PC-9 (cell line): Measurements from ENCODE around the gene POU4F3. TPM values are rescaled to one million over a fixed set of nuclear protein-coding genes. Genes with fewer than 3 reads are reported as not detected.

ENCODE experiments used
- BruUV-seq: library from RNA; stranded (reverse); fragments of 400-500 nt; replicated peaks from 2 replicates; lab custom pipeline; 2021; lab: Mats Ljungman, UMichigan
- CTCF ChIA-PET: fragments of 300-600 bp; sonication (Branson Sonifier 250); formaldehyde crosslinking; loops from one replicate; lab custom pipeline; 2022; ENCODE audit warnings: antibody characterized with exemption; lab: Charles Lee
- POLR2A ChIA-PET: fragments of 300-600 bp; sonication (Branson Sonifier 250); formaldehyde crosslinking; loops from one replicate; lab custom pipeline; 2022; ENCODE audit warnings: antibody characterized with exemption; ENCODE audit not compliant: unreplicated experiment; lab: Charles Lee
- DNase-seq, 2 experiments: peaks; one replicate each; pipeline versions ENCODE4 v3.0.0 to v3.0.0-alpha.2; 2015 to 2022; ENCODE audit warnings: mixed read lengths in 1 of 2
- H2AFZ ChIP-seq: fragments of 200-600 bp; sonication (generic); 2 replicates; pipeline ENCODE4 v1.8.1; 2017; ENCODE audit warnings: antibody characterized with exemption
- H3F3A ChIP-seq: fragments of 200-600 bp; sonication (generic); 2 replicates; pipeline ENCODE4 v1.8.1; 2017; ENCODE audit warnings: antibody characterized with exemption, mild to moderate bottlenecking, low read depth; ENCODE audit not compliant: insufficient read depth
- H3K27ac ChIP-seq: fragments of 200-600 bp; sonication (generic); 2 replicates; pipeline ENCODE4 v1.6.1; 2016; ENCODE audit warnings: mixed run types
- H3K27me3 ChIP-seq: fragments of 200-600 bp; sonication (generic); 2 replicates; pipeline ENCODE4 v1.6.1; 2016; ENCODE audit warnings: low read depth, mixed run types; ENCODE audit not compliant: insufficient read depth
- H3K36me3 ChIP-seq: fragments of 200-600 bp; sonication (generic); 2 replicates; pipeline ENCODE4 v1.6.1; 2016; ENCODE audit warnings: low read depth, mixed run types
- H3K4me1 ChIP-seq: fragments of 200-600 bp; sonication (generic); replicated peaks from 2 replicates; pipeline ENCODE4 v1.6.1; 2016; ENCODE audit warnings: mixed run types; ENCODE audit not compliant: insufficient read depth
- H3K4me2 ChIP-seq: fragments of 200-600 bp; sonication (generic); 2 replicates; pipeline ENCODE4 v1.6.1; 2017; ENCODE audit warnings: mixed run types
- H3K4me3 ChIP-seq: fragments of 200-600 bp; sonication (generic); 2 replicates; pipeline ENCODE4 v1.6.1; 2016; ENCODE audit warnings: mixed run types
- H3K79me2 ChIP-seq: fragments of 200-600 bp; sonication (generic); 2 replicates; pipeline ENCODE4 v1.6.1; 2017; ENCODE audit warnings: low read depth, mixed run types
- H3K9me2 ChIP-seq: fragments of 200-600 bp; sonication (generic); 2 replicates; pipeline ENCODE4 v1.8.1; 2017; ENCODE audit warnings: mild to moderate bottlenecking; ENCODE audit not compliant: insufficient read depth
- H3K9me3 ChIP-seq: fragments of 200-600 bp; sonication (generic); 2 replicates; pipeline ENCODE4 v1.8.1; 2016; ENCODE audit warnings: low read depth; ENCODE audit not compliant: insufficient read depth
- H4K20me1 ChIP-seq: fragments of 200-600 bp; sonication (generic); 2 replicates; pipeline ENCODE4 v1.8.1; 2017; ENCODE audit not compliant: insufficient read depth
- CTCF ChIP-seq: fragments of 200-600 bp; sonication (generic); conservative IDR thresholded peaks from 2 replicates; pipeline ENCODE4 v1.6.1; 2017; ENCODE audit warnings: mixed run types, antibody characterized with exemption, mild to moderate bottlenecking, moderate library complexity
- EZH2 ChIP-seq: fragments of 200-600 bp; sonication (generic); IDR thresholded peaks from 2 replicates; pipeline ENCODE4 v1.8.0; 2017; ENCODE audit warnings: antibody characterized with exemption, low read depth
- intact Hi-C: fragments of 100-400 bp; cut with micrococcal nuclease; formaldehyde crosslinking; loops from one replicate; pipeline ENCODE4 v1.10.0; 2022; ENCODE audit not compliant: unreplicated experiment
- total RNA-seq: library from RNA; stranded (reverse); gene quantifications from 2 replicates; pipeline ENCODE4 v1.2.3, GENCODE V29; 2021

Gene POU4F3
- total RNA-seq, 1 experiment from 2014 or later: not detected

GRCh38 chr5:146368137-146368536 lies 29.5 kb downstream of the POU4F3 start:
- CTCF ChIA-PET: no interaction called here
- POLR2A ChIA-PET: no interaction called here
- no peaks in the 10 kb centered on the region for H4K20me1 ChIP-seq
- TF ChIP-seq CTCF (no peak), EZH2 (no peak)
- H3K4me3 ChIP-seq: no peak overlapping the region
- no peak overlapping the region for H3K27ac ChIP-seq
- peak in 1 of 2 experiments; percentile 55 for DNase-seq
- no peaks in the 10 kb centered on the region for H3F3A ChIP-seq
- no peak overlapping the region for H3K4me2 ChIP-seq
- no TSS peak for BruUV-seq
- H3K36me3 ChIP-seq: no peaks in the 10 kb centered on the region
- intact Hi-C loops: no loop called here
- no peak overlapping the region for H2AFZ ChIP-seq
- no peaks in the 10 kb centered on the region for H3K4me1 ChIP-seq
- H3K79me2 ChIP-seq: no peaks in the 10 kb centered on the region
- no peaks in the 10 kb centered on the region for H3K9me2 ChIP-seq
- 0 out of 2 replicates have a peak, but pooled peaks cover 6% of the 10 kb centered on the region for H3K27me3 ChIP-seq
- no peaks in the 10 kb centered on the region for H3K9me3 ChIP-seq

GRCh38 chr5:146369691-146370090 lies 31.1 kb downstream of the POU4F3 start:
- ChIA-PET CTCF (no interaction called here), POLR2A (no interaction called here)
- intact Hi-C loops: no loop called here
- Histone ChIP-seq H2AFZ (no peak overlapping the region), H3K4me1 (no peaks in the 10 kb centered on the region), H3K4me2 (no peak overlapping the region), H3K27ac (no peak overlapping the region), H3K27me3 (0 out of 2 replicates have a peak, but pooled peaks cover 6% of the 10 kb centered on the region), H4K20me1 (no peaks in the 10 kb centered on the region), H3K9me2 (no peaks in the 10 kb centered on the region), H3K4me3 (no peak overlapping the region), H3F3A (no peaks in the 10 kb centered on the region), H3K79me2 (no peaks in the 10 kb centered on the region), H3K9me3 (no peaks in the 10 kb centered on the region), H3K36me3 (no peaks in the 10 kb centered on the region)
- no TSS peak for BruUV-seq
- DNase-seq: no peak
- TF ChIP-seq EZH2 (no peak), CTCF (no peak)

GRCh38 chr5:146376821-146377220 lies 38.2 kb downstream of the POU4F3 start:
- H3K27ac ChIP-seq: no peak overlapping the region
- H3K36me3 ChIP-seq: no peaks in the 10 kb centered on the region
- ChIA-PET POLR2A (no interaction called here), CTCF (no interaction called here)
- no peak overlapping the region for H3K4me3 ChIP-seq
- H3K9me2 ChIP-seq: no peaks in the 10 kb centered on the region
- H4K20me1 ChIP-seq: no peaks in the 10 kb centered on the region
- BruUV-seq: no TSS peak
- no peaks in the 10 kb centered on the region for H3K9me3 ChIP-seq
- peaks cover 21% of the 10 kb centered on the region; the same call in 1 of the 2 replicates for H3K27me3 ChIP-seq
- intact Hi-C loops: no loop called here
- H2AFZ ChIP-seq: no peak overlapping the region
- no peaks in the 10 kb centered on the region for H3F3A ChIP-seq
- no peak overlapping the region for H3K4me2 ChIP-seq
- no peaks in the 10 kb centered on the region for H3K4me1 ChIP-seq
- no peak for TF ChIP-seq CTCF
- TF ChIP-seq EZH2: no peak
- DNase-seq: no peak
- no peaks in the 10 kb centered on the region for H3K79me2 ChIP-seq
